ENCODE measurements around the gene EPS8L1.
"Not testable (repeated sequence)": the region's sequence is repeated elsewhere in the genome, so short reads cannot be mapped to it uniquely, and the experiment has no call there.

Gene EPS8L1

DNA sequence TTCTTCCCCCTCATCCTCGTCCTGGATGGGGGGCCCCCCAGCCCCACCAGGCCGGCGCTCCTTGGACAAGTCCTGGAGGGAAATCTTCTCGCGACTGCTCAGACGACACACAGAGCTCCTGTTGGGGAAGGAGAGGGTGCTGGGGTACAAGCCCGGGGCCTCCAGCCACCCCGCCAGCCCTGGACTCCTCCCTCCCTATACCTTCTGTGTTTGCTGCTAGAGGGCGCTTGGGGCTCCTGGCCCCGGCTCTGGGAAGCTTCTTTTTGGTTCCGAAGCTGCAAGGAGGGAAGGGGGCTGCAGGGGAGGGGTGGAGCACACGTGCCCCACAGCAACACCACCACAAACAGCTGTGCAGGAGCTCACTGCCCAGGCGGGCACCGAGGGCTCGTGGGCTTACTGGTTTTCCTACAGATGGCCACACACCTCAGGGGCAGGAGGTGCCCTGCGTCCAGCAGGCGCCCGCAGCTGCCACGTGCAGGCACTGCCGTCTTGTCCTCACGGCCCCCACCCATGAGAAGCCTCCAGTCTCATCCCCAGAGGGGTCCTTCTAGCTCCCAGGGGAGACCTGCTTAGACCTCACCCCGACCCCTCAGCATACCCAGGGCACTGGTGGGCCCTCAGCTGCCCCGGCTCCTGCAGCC, 20.5 kb downstream of the EPS8L1 start:
- DNase-seq = no peak

DNA sequence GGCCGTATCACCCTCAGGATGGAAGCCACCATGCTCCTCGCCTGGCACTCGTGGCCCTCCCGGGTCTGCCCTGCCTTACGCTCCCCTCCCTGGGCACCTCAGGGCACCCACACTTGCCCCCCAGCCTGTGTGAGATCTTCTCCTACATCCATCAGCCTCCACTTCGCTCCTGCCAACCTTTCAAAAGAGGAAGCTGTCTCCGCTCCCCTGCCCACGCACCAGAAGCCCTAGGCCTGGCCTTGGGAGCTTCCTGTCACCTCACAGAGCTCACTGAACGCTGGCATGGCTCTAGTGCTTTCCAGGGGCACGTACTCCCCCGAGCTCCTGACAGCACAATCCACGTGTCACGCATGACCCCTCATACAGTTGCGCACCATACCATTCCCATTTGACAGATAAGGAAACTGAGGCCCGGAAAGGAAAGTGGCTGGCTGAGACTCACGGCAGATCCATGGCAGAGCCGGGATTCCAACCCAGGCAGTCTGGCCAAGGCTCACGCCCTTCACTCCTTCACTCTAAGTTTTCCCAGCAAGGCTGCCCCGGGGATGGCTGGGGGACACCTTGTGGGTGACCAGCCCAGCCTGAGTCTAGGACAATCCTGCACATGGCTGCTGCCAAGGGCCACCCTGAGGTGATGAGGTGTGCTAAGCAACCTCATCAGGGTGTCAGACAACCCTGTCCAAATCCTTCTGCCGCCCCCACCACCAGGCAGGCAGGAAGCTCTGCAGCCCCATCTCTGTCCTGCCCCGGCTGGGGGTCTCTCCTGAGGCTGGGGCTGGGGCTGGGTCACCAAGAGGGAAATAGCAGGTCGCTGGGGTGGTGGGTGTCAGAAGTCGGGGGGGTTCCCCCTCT, 22.4 kb downstream of the EPS8L1 start:
- DNase-seq = no peak

DNA sequence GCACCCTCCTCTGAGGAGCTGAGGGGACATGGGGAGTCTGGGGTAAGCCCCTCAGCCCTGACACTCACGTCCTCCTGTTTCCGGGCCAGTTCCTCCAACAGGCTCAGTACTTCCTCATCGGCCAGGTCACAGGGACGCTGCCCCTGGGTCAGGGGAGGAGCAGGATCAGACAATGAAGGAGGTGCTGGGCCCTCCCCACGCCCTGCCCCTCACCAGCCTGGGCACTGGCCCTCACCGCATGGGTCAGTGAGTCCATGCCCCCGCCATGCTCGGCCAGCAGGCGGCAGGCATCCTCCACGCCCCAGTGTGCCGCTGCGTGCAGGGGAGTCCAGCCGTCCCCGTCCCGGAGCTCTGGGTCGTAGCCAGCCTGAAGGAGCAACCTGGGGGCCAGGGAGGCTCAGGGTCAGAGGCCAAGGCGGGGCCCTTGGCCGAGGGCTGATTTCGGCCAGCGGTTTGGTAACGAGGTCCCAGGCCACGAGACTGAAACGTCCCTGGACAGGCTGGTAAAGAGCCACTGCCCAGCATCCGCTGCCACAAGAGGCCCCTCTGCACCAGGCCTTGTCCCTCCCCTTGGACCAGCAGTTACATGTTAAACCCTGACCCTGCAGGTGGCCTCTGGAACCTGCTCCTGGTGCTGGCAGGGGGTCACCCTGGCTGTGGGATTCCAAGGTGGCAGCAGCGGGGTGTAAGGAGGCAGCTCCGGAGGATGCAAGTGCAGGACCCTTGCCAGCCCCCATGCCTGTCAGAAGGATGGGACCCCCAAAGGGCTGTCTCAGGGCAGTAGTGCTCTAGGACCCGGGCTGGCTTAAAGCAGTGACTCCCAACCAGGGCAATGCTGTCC, 23.3 kb downstream of the EPS8L1 start:
- DNase-seq = no peak

DNA sequence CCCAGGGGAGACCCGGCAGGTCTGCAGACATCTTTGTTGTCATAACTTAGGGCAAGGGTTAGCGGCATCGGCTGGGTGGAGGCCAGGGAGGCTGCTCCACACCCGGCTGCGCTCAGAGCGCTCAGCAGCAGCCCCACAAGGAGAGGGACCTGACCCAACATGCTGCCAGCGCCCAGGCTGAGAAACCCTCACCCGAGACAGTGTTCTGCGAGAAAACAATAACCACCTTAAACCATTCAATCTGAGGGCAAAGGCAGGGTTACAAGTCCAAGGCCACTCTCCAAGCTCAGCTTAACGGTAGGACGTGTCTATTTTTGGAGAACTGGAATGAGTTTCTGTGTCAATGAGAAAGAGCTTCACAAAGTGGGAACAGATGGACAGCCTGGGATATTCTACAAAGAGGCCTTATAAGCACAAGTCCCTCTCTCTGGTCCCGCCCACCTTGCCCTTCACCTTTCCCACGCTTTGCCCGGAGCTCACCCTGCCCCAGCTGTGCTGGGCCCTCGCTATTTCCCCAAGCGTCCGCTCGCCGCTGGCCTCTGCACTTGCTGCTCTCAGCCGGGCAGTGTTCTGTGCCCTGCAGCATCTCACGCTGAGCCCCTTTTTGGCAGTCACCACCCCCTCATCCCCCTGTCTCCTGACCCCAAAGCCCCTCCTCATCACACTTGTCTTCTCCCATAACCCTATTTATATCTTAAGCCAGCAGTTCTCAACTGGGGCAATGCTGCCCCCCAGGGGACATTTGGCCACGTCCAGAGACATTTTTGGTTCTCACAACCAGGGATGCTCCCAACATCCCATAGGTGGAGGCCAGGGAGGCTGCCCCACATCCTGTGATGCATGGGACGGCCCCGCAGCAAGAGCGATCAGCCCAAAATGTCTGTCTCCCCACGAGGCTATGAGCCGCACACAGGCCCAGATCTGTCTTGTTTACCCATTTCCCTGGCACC, 24.2 kb downstream of the EPS8L1 start:
- DNase-seq = no peak

DNA sequence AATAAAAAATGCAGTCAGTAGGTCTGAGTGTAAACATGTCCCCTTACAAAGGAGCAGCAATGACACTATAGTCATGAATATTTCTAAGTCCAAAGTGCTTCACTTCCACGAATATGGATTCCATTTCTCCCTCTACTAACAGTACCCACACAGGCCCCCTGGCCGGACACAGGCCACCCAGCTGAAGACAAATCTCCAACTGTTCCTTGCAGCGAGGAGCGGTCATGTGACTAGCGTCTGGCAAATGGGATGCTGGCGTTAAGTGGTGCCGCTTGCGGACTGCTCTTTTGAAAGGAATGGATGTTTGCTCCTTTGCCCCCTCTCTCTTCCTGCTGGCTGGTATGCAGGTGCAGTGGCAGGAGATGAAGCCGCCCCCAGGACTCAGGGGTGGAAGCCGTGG, 25.6 kb downstream of the EPS8L1 start:
- DNase-seq = no peak

DNA sequence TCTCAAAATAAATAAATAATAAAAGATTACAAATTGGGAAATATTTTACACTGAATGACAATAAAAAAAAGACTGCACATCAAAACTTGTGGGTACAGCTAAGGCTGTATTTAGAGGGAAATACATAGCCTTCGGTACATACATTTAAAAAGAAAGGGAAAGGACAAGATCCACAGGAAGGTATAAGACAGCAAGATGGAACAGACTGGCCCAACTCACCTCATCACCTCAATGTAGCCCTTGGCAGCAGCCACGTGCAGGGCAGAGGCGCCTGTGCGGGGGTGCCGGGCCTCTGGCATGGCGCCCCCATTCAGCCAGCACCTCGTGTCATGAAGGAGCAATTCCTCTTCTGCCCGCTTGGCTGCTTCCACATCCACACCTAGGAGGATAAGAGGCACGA, 27.5 kb downstream of the EPS8L1 start:
- DNase-seq = no peak

DNA sequence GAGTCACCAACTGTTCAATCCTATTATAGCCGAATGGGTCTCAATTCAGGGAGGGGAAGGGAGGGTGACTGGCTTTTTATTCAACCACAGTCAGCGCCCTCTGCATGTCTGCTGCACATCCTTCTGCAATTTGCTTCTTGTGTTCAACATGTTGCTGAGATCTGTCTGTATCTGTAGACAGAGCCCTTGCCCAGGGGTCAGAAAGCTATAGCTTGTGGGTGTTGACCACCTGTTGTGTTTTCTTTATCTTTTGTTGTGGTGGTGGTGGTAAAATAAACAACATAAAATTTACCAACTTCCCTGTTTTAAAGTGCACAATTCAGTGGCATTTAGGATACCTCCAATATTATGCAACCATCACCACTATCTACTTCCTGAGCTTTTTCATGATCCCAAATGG, 29.6 kb downstream of the EPS8L1 start:
- DNase-seq = no peak

DNA sequence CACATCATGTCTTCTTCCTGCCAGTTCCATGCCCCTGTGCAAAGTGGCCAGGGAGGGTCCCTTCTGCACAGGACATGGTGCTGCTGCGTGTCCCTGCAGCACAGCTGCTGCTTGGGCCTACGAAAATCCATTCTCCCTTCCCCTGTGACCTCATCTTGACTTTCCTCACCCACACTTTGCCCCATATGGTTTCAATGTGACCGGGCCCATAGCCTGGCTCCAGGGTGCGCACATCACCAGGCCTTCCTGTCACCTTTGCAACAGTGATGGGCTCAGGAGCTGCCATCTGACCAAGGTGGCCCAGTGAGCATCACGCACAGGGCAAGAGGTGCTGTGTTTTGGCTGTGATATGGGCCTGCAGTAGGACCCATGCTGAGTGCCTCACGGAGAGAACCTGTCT, 30.9 kb downstream of the EPS8L1 start:
- no peak for DNase-seq

DNA sequence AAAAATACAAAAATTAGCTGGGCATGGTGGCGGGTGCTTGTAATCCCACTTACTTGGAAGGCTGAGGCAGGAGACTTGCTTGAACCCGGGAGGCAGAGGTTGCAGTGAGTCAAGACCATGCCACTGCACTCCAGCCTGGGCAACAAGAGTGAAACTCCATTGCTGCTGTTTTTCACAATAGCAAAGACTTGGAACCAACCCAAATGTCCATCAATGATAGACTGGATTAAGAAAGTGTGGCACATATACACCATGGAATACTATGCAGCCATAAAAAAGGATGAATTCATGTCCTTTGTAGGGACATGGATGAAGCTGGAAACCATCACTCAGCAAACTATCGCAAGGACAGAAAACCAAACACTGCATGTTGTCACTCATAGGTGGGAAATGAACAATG, 31.6 kb downstream of the EPS8L1 start:
- DNase-seq = not testable (repeated sequence)

DNA sequence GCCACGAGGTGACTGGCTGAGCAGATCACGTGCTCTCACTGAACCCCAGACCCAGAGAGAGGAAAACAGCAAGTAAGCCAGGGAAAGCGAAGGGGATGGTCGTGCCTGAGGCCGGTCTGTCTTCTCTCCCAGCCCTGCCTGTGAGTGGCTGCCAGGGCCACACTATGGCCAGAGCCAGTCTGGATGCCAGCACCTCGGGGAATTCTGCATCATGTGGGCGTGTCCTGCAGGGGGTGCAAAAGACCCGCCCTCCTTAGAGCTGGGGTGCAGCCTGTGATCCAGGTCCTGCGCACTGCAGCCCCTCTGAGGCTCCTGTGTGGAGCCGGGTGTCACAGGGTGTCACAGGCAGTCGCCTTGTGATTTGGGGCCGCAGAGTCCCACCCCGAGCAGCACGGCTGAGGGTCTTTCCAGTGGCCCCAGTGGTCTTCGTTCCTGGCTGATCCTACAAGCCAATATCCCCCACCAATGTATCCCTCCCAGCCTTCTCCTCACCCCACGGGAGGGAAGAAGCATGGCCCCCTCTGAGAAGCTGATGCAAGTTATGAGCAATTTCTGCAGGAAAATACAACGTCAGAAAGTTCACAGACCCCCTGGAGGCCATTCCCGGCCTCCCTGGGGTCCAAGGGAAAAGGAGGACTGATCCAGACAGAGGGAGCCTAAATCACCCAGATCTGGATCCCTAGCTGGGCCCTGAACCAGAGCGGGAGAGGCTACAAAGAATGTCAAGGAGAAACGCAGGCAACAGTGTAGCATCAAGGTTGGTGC, 34.0 kb downstream of the EPS8L1 start:
- DNase-seq = no peak

DNA sequence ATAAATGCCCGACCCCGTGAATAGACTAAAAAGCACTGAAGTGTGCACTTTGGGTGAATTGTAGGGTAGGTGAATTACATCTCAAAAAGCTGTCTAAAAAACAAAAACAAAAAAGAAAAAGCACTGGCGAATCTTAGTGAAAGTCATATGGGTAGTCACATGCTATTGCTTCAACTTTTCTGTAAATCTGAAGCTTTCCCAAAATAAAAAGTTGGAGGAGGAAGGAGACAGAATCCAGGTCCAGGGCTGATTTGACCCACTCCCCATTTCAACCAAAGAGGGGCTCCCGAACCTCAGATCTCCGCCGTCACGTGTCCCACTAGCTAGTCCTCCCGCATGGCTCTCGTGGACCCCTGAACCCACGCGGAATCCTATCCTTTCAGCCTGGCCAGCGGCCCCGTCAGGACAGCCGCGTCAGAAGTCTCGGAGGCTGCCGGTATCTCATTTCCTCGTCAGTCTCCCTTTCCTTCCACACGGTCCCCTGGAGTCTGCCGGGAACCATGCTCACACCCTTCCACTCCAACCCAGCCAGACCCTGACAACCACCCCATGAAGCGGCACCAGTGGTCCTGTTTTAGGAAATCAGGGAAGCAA, 35.7 kb downstream of the EPS8L1 start:
- no peak for DNase-seq

DNA sequence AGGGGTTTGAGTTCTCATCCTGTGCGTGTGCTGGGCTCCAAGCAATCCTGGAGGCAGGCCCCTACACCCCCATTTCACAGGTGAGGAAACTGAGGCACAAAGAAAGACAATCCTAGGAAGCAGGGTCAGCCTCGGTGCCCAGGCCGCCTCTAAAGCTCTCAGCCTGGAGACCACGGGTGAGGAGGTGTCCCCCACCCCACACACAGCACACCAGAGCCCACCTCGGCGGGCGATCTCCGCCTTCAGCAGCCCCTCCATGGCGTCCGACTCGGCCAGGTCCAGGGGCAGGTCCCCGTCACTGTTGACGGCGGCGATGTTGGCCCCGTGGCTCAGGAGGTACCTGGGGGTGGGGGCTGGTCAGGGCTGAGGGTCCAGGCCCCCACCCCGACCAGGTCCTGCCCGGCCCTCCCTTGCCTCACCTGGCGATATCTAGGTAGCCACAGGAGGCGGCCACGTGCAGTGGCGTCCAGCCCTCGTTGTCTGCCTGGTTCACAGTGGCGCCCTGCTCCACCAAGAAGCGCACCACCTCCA, 36.6 kb downstream of the EPS8L1 start:
- DNase-seq = no peak

DNA sequence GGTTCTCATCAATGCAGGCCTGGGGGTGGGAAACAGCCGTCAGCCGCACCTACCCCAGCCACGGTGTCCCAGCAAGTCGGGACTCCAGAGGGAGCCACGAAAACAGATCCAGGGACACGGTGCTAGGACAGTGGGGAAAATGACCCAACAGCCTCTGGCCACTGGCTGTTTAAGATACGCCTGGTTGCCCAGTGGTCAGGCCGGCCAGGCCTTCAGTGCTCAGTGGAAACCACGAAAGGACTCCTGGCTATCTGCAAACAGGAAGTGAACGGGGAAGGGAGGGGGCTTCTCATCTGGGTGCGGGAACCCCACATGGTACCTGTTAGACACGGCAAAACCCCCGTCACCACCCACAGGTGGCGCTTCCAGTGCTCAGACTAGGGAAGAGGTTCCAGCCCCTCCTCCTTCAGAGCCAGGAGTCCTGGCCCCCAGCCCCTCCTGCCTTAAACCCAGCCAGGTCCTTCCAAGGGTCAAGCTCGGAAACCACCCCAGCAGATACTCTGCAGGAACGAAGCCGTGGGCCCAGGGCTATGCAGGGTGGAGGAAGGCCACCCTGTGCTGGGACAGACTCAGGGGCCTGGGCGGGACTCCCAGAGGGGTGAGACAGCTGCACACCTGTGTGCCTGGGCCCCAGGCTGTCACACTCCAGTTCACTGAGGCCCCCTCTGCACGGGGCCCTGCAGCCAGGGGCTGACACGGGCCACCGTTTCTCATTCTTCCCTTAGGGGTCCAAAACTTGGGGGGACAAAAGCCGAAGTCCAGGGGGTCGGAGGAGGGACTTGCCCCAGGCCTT, 37.3 kb downstream of the EPS8L1 start:
- DNase-seq = no peak

DNA sequence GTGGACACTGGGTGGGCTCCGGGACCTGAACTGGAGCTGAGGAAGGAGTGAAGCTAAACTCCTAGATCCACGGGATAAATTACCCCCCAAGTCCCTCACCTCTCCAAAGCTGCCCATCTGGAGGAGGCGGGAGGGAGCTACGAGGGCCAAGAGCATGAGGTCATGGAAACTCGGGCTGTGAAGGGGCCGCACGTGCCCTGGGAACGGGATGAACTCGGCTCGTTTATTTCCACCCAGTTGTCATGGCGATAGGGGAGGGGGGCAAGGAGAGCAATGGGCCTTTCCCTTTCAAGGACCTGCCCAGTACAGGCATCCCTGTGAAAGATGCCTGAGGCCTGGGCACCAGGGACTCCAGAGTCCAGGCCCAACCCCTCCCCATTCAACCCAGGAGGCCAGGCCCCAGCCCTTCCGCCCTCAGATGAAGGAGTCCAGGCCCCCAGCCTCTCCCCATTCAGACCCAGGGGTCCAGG, 37.9 kb downstream of the EPS8L1 start:
- peak; percentile 17 for DNase-seq

DNA sequence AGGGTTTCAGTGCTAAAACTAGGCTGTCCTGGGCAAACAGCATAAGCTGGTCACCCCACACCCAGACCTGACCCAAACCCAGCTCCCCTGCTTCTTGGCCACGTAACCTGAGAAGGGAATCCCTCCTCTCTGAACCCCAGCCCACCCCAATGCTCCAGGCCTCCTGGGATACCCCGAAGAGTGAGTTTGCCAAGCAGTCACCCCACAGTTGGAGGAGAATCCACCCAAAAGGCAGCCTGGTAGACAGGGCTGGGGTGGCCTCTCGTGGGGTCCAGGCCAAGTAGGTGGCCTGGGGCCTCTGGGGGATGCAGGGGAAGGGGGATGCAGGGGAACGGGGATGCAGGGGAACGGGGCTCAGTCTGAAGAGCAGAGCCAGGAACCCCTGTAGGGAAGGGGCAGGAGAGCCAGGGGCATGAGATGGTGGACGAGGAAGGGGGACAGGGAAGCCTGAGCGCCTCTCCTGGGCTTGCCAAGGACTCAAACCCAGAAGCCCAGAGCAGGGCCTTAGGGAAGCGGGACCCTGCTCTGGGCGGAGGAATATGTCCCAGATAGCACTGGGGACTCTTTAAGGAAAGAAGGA, 39.0 kb downstream of the EPS8L1 start:
- DNase-seq = no peak

DNA sequence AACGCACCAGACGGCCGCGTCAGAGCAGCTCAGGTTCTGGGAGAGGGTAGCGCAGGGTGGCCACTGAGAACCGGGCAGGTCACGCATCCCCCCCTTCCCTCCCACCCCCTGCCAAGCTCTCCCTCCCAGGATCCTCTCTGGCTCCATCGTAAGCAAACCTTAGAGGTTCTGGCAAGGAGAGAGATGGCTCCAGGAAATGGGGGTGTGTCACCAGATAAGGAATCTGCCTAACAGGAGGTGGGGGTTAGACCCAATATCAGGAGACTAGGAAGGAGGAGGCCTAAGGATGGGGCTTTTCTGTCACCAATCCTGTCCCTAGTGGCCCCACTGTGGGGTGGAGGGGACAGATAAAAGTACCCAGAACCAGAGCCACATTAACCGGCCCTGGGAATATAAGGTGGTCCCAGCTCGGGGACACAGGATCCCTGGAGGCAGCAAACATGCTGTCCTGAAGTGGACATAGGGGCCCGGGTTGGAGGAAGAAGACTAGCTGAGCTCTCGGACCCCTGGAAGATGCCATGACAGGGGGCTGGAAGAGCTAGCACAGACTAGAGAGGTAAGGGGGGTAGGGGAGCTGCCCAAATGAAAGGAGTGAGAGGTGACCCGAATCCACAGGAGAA, 39.9 kb downstream of the EPS8L1 start:
- no peak for DNase-seq

DNA sequence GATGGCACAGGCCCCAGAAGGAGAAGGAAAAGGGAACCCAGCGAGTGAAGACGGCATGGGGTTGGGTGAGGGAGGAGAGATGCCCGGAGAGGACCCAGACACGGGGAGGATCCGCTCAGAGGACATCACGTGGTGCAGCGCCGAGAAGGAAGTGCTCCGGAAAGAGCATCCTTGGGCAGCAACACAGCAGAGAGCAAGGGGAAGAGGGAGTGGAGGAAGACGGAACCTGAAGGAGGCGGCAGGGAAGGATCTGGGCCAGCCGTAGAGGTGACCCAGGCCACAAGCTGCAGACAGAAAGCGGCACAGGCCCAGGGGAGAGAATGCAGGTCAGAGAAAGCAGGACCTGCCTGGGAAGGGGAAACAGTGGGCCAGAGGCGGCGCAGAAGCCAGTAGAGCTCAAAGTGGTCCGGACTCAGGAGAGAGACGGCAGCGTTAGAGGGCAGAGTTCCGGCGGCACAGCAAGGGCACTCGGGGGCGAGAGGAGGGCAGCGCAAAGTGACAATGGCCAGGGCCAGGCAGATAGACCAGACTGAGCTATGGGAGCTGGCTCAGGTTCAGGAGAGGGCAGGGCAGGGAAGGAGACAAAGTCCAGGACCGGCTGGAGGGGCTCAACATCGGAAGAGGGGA, 40.7 kb downstream of the EPS8L1 start:
- DNase-seq = no peak

DNA sequence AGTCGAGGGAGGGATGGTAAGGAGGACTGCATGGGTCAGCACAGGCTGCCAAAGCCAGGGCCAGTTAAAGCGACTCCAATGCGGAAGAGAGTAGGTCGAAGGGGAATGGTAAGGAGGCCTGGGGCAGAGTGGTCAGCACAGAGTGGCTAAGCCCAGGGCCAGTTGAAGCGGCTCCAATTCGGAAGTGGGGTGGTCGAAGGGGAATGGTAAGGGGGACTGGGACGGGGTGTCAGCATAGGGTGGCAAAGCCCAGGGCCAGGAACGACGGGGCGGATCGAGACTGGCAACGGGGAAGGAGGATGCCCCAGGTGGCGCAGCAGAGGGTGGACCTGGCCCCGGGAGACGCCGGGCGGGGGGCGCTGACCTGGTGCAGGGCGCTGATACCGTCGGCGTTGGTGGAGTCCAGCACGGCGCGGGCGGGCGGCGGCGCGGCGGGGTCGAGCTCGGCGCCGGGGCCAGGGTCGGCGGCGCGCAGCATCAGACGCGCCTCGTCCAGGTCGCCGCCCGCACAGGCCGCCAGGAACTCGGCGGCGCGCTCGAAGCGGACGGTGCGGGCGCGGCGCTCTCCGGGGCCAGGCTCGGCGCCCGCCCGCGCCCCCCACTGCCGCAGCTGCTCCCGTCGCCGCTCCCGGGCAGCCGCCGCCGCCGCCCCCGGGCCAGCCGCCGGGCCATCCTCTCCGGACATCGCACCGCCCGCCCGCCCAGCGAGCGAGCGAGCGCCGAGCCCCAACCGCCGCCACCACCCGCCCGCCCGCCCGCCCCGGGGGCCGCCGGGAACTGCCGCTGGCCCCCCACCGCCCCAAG, 41.4 kb downstream of the EPS8L1 start, which contains the start of gene PPP1R12C:
Gene PPP1R12C, minus strand, starts transcription at position 779 of the 804 bp plus-strand sequence. Its CDS starts 94 bp downstream, at position 685.
- no peak for DNase-seq
